ENCODE measurements around the gene RNF39.
A peak's percentile ranks its signal among the peaks of the same experiment; 100 is the strongest.

Gene RNF39

GRCh38 chr6:30066577-30067459 lies 8.8 kb downstream of the RNF39 start, which contains the start of gene PPP1R11:
PPP1R11 (plus strand) TSS chr6:30067198; CDS start chr6:30067411, 213 bp downstream.
- Histone ChIP-seq H2BK12ac (ENCODE audit: low read length) (no peak within 1 kb of the TSS), H3K79me1 (ENCODE audit: low read depth, low read length) (no peaks in the 10 kb centered on the region), H3K18ac (ENCODE audit: low read length) (peak within 1 kb of the TSS; percentile 98), H3K36me3 (replicated peaks in 1 of 2; ENCODE audit: control insufficient read depth in 2 of 2, insufficient read depth in 2 of 2, low read length in 2 of 2) (peaks cover 2 to 43% of the 10 kb centered on the region in 2 donors), H3K4me1 (ENCODE audit: control insufficient read depth in 2 of 2, insufficient read depth in 1 of 2, low read depth in 1 of 2, low read length in 2 of 2) (peaks cover 8 to 11% of the 10 kb centered on the region in 2 donors), H3K23ac (ENCODE audit: low read depth, low read length, poor library complexity) (peak within 1 kb of the TSS; percentile 78), H4K8ac (ENCODE audit: low read depth, low read length) (no peak within 1 kb of the TSS), H3K27me3 (ENCODE audit: control insufficient read depth in 3 of 3, insufficient read depth in 3 of 3, low read depth in 1 of 3, low read length in 3 of 3) (peaks cover 0 to 13% (median 3%) of the 10 kb centered on the region in 3 experiments), H3K9ac (ENCODE audit: low read depth, low read length, poor library complexity) (peak within 1 kb of the TSS; percentile 53), H3K9me3 (replicated peaks in 1 of 2; ENCODE audit: control insufficient read depth in 2 of 2, insufficient read depth in 1 of 2, low read depth in 1 of 2, low read length in 2 of 2) (peaks cover 0 to 4% of the 10 kb centered on the region in 2 donors), H2BK120ac (ENCODE audit: low read depth, low read length) (no peak within 1 kb of the TSS), H2BK5ac (ENCODE audit: low read length) (peak within 1 kb of the TSS; percentile 72), H2AFZ (ENCODE audit: low read length) (peak within 1 kb of the TSS; percentile 95), H3K4ac (ENCODE audit: low read length) (no peak within 1 kb of the TSS), H4K91ac (ENCODE audit: low read depth, low read length, poor library complexity) (no peak within 1 kb of the TSS), H3K4me2 (ENCODE audit: insufficient read depth, low read length, poor library complexity, severe bottlenecking) (peak within 1 kb of the TSS; percentile 70), H2BK15ac (ENCODE audit: low read length) (no peak within 1 kb of the TSS), H3K27ac (replicated peaks; ENCODE audit: low read length) (peak within 1 kb of the TSS; percentile 97), H3K4me3 (ENCODE audit: low read length in 2 of 2) (peak within 1 kb of the TSS; percentile 76 to 93), H3K14ac (ENCODE audit: low read length) (no peak within 1 kb of the TSS), H2AK5ac (ENCODE audit: low read depth, low read length) (no peak within 1 kb of the TSS)
- peak; percentile 99 for DNase-seq (ENCODE audit: low spot score)
- WGBS, 2 donors (ENCODE audit: extremely low coverage in 2 of 2, insufficient read length in 2 of 2, insufficient replicate concordance in 1 of 2) = no CpG with 5 or more reads among the region's 46 CpGs

- Histone ChIP-seq H3K23ac (ENCODE audit: low read depth, low read length, poor library complexity) (no peak overlapping the region), H3K27ac (replicated peaks; ENCODE audit: low read length) (peak overlapping the region; percentile 89), H3K27me3 (ENCODE audit: control insufficient read depth in 3 of 3, insufficient read depth in 3 of 3, low read depth in 1 of 3, low read length in 3 of 3) (peaks cover 0 to 6% (median 3%) of the 10 kb centered on the region in 3 experiments), H3K9me3 (replicated peaks in 1 of 2; ENCODE audit: control insufficient read depth in 2 of 2, insufficient read depth in 1 of 2, low read depth in 1 of 2, low read length in 2 of 2) (peaks cover 0 to 4% of the 10 kb centered on the region in 2 donors), H2BK15ac (ENCODE audit: low read length) (no peak overlapping the region), H2BK12ac (ENCODE audit: low read length) (no peak overlapping the region), H2AFZ (ENCODE audit: low read length) (peak overlapping the region; percentile 80), H2AK5ac (ENCODE audit: low read depth, low read length) (no peak overlapping the region), H2BK5ac (ENCODE audit: low read length) (no peak overlapping the region), H3K4me2 (ENCODE audit: insufficient read depth, low read length, poor library complexity, severe bottlenecking) (peak overlapping the region; percentile 70), H3K18ac (ENCODE audit: low read length) (no peak overlapping the region), H3K4me1 (ENCODE audit: control insufficient read depth in 2 of 2, insufficient read depth in 1 of 2, low read depth in 1 of 2, low read length in 2 of 2) (peaks cover 8 to 11% of the 10 kb centered on the region in 2 donors), H4K8ac (ENCODE audit: low read depth, low read length) (no peak overlapping the region), H3K4ac (ENCODE audit: low read length) (no peak overlapping the region), H3K9ac (ENCODE audit: low read depth, low read length, poor library complexity) (no peak overlapping the region), H2BK120ac (ENCODE audit: low read depth, low read length) (no peak overlapping the region), H3K4me3 (ENCODE audit: low read length in 2 of 2) (peak overlapping the region in 1 of 2 donors; percentile 76), H4K91ac (ENCODE audit: low read depth, low read length, poor library complexity) (no peak overlapping the region), H3K14ac (ENCODE audit: low read length) (no peak overlapping the region), H3K79me1 (ENCODE audit: low read depth, low read length) (peaks cover 4% of the 10 kb centered on the region), H3K36me3 (replicated peaks in 1 of 2; ENCODE audit: control insufficient read depth in 2 of 2, insufficient read depth in 2 of 2, low read length in 2 of 2) (peaks cover 2 to 43% of the 10 kb centered on the region in 2 donors)
- no peak for DNase-seq (ENCODE audit: low spot score)
- WGBS, 2 donors (ENCODE audit: extremely low coverage in 2 of 2, insufficient read length in 2 of 2, insufficient replicate concordance in 1 of 2) = no CpG with 5 or more reads among the region's 4 CpGs
Measured at GRCh38 chr6:30066082-30066481, 9.5 kb downstream of the RNF39 start.

GRCh38 chr6:30063315-30063714 lies 12.3 kb downstream of the RNF39 start:
- H3K27ac ChIP-seq (replicated peaks; ENCODE audit: low read length) = no peak overlapping the region
- H2BK120ac ChIP-seq (ENCODE audit: low read depth, low read length) = no peak overlapping the region
- H3K79me1 ChIP-seq (ENCODE audit: low read depth, low read length) = peaks cover 4% of the 10 kb centered on the region
- H3K27me3 ChIP-seq (ENCODE audit: control insufficient read depth in 3 of 3, insufficient read depth in 3 of 3, low read depth in 1 of 3, low read length in 3 of 3) = no peaks in the 10 kb centered on the region
- no peak overlapping the region for H4K8ac ChIP-seq (ENCODE audit: low read depth, low read length)
- WGBS, 2 donors (ENCODE audit: extremely low coverage in 2 of 2, insufficient read length in 2 of 2, insufficient replicate concordance in 1 of 2) = no CpG with 5 or more reads among the region's 2 CpGs
- no peak overlapping the region for H2AK5ac ChIP-seq (ENCODE audit: low read depth, low read length)
- no peak overlapping the region for H2BK12ac ChIP-seq (ENCODE audit: low read length)
- no peak overlapping the region for H3K4me2 ChIP-seq (ENCODE audit: insufficient read depth, low read length, poor library complexity, severe bottlenecking)
- H2BK5ac ChIP-seq (ENCODE audit: low read length) = no peak overlapping the region
- no peak overlapping the region for H3K18ac ChIP-seq (ENCODE audit: low read length)
- H2AFZ ChIP-seq (ENCODE audit: low read length) = no peak overlapping the region
- no peak overlapping the region for H3K23ac ChIP-seq (ENCODE audit: low read depth, low read length, poor library complexity)
- no peak overlapping the region for H3K4ac ChIP-seq (ENCODE audit: low read length)
- peaks cover 0 to 4% of the 10 kb centered on the region in 2 donors for H3K9me3 ChIP-seq (replicated peaks in 1 of 2; ENCODE audit: control insufficient read depth in 2 of 2, insufficient read depth in 1 of 2, low read depth in 1 of 2, low read length in 2 of 2)
- DNase-seq (ENCODE audit: low spot score) = no peak
- no peak overlapping the region for H2BK15ac ChIP-seq (ENCODE audit: low read length)
- no peak overlapping the region for H4K91ac ChIP-seq (ENCODE audit: low read depth, low read length, poor library complexity)
- peaks cover 0 to 25% of the 10 kb centered on the region in 2 donors for H3K36me3 ChIP-seq (replicated peaks in 1 of 2; ENCODE audit: control insufficient read depth in 2 of 2, insufficient read depth in 2 of 2, low read length in 2 of 2)
- H3K4me1 ChIP-seq (ENCODE audit: control insufficient read depth in 2 of 2, insufficient read depth in 1 of 2, low read depth in 1 of 2, low read length in 2 of 2) = peaks cover 10 to 15% of the 10 kb centered on the region in 2 donors
- H3K4me3 ChIP-seq (ENCODE audit: low read length in 2 of 2) = no peak overlapping the region
- H3K14ac ChIP-seq (ENCODE audit: low read length) = no peak overlapping the region
- H3K9ac ChIP-seq (ENCODE audit: low read depth, low read length, poor library complexity) = no peak overlapping the region

- H2BK12ac ChIP-seq (ENCODE audit: low read length) = no peak overlapping the region
- H2AK5ac ChIP-seq (ENCODE audit: low read depth, low read length) = no peak overlapping the region
- no peak overlapping the region for H2BK15ac ChIP-seq (ENCODE audit: low read length)
- no peak overlapping the region for H2BK120ac ChIP-seq (ENCODE audit: low read depth, low read length)
- peaks cover 4% of the 10 kb centered on the region for H3K79me1 ChIP-seq (ENCODE audit: low read depth, low read length)
- no peak overlapping the region for H3K14ac ChIP-seq (ENCODE audit: low read length)
- no peak overlapping the region for H4K91ac ChIP-seq (ENCODE audit: low read depth, low read length, poor library complexity)
- WGBS, 2 donors (ENCODE audit: extremely low coverage in 2 of 2, insufficient read length in 2 of 2, insufficient replicate concordance in 1 of 2) = no CpG with 5 or more reads among the region's 7 CpGs
- no peak overlapping the region for H3K4ac ChIP-seq (ENCODE audit: low read length)
- no peaks in the 10 kb centered on the region for H3K27me3 ChIP-seq (ENCODE audit: control insufficient read depth in 3 of 3, insufficient read depth in 3 of 3, low read depth in 1 of 3, low read length in 3 of 3)
- no peak overlapping the region for H4K8ac ChIP-seq (ENCODE audit: low read depth, low read length)
- H3K18ac ChIP-seq (ENCODE audit: low read length) = no peak overlapping the region
- peaks cover 0 to 28% of the 10 kb centered on the region in 2 donors for H3K36me3 ChIP-seq (replicated peaks in 1 of 2; ENCODE audit: control insufficient read depth in 2 of 2, insufficient read depth in 2 of 2, low read length in 2 of 2)
- no peak overlapping the region for H3K23ac ChIP-seq (ENCODE audit: low read depth, low read length, poor library complexity)
- no peak overlapping the region for H2AFZ ChIP-seq (ENCODE audit: low read length)
- peaks cover 0 to 4% of the 10 kb centered on the region in 2 donors for H3K9me3 ChIP-seq (replicated peaks in 1 of 2; ENCODE audit: control insufficient read depth in 2 of 2, insufficient read depth in 1 of 2, low read depth in 1 of 2, low read length in 2 of 2)
- H2BK5ac ChIP-seq (ENCODE audit: low read length) = no peak overlapping the region
- H3K4me3 ChIP-seq (ENCODE audit: low read length in 2 of 2) = peak overlapping the region in 1 of 2 donors; percentile 65
- DNase-seq (ENCODE audit: low spot score) = no peak
- no peak overlapping the region for H3K9ac ChIP-seq (ENCODE audit: low read depth, low read length, poor library complexity)
- H3K4me2 ChIP-seq (ENCODE audit: insufficient read depth, low read length, poor library complexity, severe bottlenecking) = no peak overlapping the region
- peaks cover 10 to 13% of the 10 kb centered on the region in 2 donors for H3K4me1 ChIP-seq (ENCODE audit: control insufficient read depth in 2 of 2, insufficient read depth in 1 of 2, low read depth in 1 of 2, low read length in 2 of 2)
- H3K27ac ChIP-seq (replicated peaks; ENCODE audit: low read length) = no peak overlapping the region
Measured at GRCh38 chr6:30062471-30063178, 12.9 kb downstream of the RNF39 start.

Measured in neuronal stem cell (in vitro differentiated cells).